ENCODE data around the gene ASPDH.
"Not testable (repeated sequence)": the region's sequence is repeated elsewhere in the genome, so short reads cannot be mapped to it uniquely, and the experiment has no call there.

ASPDH gene

GRCh38 chr19:50548191-50549058, 34.7 kb upstream of the ASPDH start:
- DNase-seq (ENCODE audit: insufficient read length, low spot score), result no peak
- no peak for FAIRE-seq

GRCh38 chr19:50547385-50548190, 33.9 kb upstream of the ASPDH start:
- DNase-seq (ENCODE audit: insufficient read length, low spot score) (no peak), FAIRE-seq (no peak)

- FAIRE-seq (no peak), DNase-seq (ENCODE audit: insufficient read length, low spot score) (no peak)
Observed at GRCh38 chr19:50546527-50547221, 33.0 kb upstream of the ASPDH start.

- DNase-seq (ENCODE audit: insufficient read length, low spot score), result no peak
- no peak for FAIRE-seq
Observed at GRCh38 chr19:50542943-50543342, 29.2 kb upstream of the ASPDH start.

GRCh38 chr19:50537769-50538230, 24.1 kb upstream of the ASPDH start:
- FAIRE-seq (peak; percentile 68), DNase-seq (ENCODE audit: insufficient read length, low spot score) (peak; percentile 76)

GRCh38 chr19:50537306-50537685, 23.6 kb upstream of the ASPDH start:
- DNase-seq (ENCODE audit: insufficient read length, low spot score) (no peak), FAIRE-seq (no peak)

GRCh38 chr19:50536662-50537305, 23.1 kb upstream of the ASPDH start:
- DNase-seq (ENCODE audit: insufficient read length, low spot score) (no peak), FAIRE-seq (no peak)

- DNase-seq (ENCODE audit: insufficient read length, low spot score) (no peak), FAIRE-seq (no peak)
Observed at GRCh38 chr19:50535672-50536187, 22.0 kb upstream of the ASPDH start.

- FAIRE-seq, result no peak
- DNase-seq (ENCODE audit: insufficient read length, low spot score), result no peak
Observed at GRCh38 chr19:50534478-50534877, 20.8 kb upstream of the ASPDH start.

- FAIRE-seq (no peak), DNase-seq (ENCODE audit: insufficient read length, low spot score) (no peak)
Observed at GRCh38 chr19:50532952-50533351, 19.2 kb upstream of the ASPDH start.

GRCh38 chr19:50531171-50531612, 17.5 kb upstream of the ASPDH start:
- FAIRE-seq (no peak), DNase-seq (ENCODE audit: insufficient read length, low spot score) (no peak)

- FAIRE-seq; DNase-seq (ENCODE audit: insufficient read length, low spot score): not testable (repeated sequence)
Observed at GRCh38 chr19:50528052-50528451, 14.3 kb upstream of the ASPDH start.

GRCh38 chr19:50522881-50523280, 9.2 kb upstream of the ASPDH start:
- FAIRE-seq (no peak), DNase-seq (ENCODE audit: insufficient read length, low spot score) (no peak)

GRCh38 chr19:50520822-50521465, 7.2 kb upstream of the ASPDH start:
- DNase-seq (ENCODE audit: insufficient read length, low spot score) (no peak), FAIRE-seq (no peak)

GRCh38 chr19:50519006-50519575, 5.4 kb upstream of the ASPDH start:
- FAIRE-seq (no peak), DNase-seq (ENCODE audit: insufficient read length, low spot score) (no peak)

GRCh38 chr19:50518091-50519005, 4.6 kb upstream of the ASPDH start:
- FAIRE-seq (no peak), DNase-seq (ENCODE audit: insufficient read length, low spot score) (no peak)

GRCh38 chr19:50517704-50518075, 4.0 kb upstream of the ASPDH start:
- DNase-seq (ENCODE audit: insufficient read length, low spot score), result no peak
- no peak for FAIRE-seq

- FAIRE-seq (no peak), DNase-seq (ENCODE audit: insufficient read length, low spot score) (no peak)
Observed at GRCh38 chr19:50516964-50517703, 3.4 kb upstream of the ASPDH start.
